AG04450 (cell line): Measurements from ENCODE around the gene LZTS3. TPM values are rescaled to one million over a fixed set of nuclear protein-coding genes. Genes with fewer than 3 reads are reported as not detected.

Experiments used
- CTCF ChIA-PET: fragments of 300-600, 350-600 bp; formaldehyde crosslinking; extraction: SDS; loops from one replicate; lab custom pipeline; 2022; ENCODE audit warnings: antibody characterized with exemption, inconsistent platforms; lab: Charles Lee
- POLR2A ChIA-PET: fragments of 350-600 bp; formaldehyde crosslinking; extraction: SDS; loops from one replicate; lab custom pipeline; 2021; ENCODE audit warnings: antibody characterized with exemption, inconsistent platforms; lab: Yijun Ruan, JAX
- DNase-seq: peaks from one replicate; pipeline ENCODE4 v3.0.0-alpha.2; 2011; ENCODE audit warnings: low read depth, low spot score
- H3K27ac ChIP-seq: one replicate; pipeline ENCODE4 v1.5.1; 2012; ENCODE audit warnings: low read depth, low read length, control low read depth
- H3K27me3 ChIP-seq: one replicate; pipeline ENCODE4 v1.6.0; 2012; ENCODE audit warnings: low read length; ENCODE audit not compliant: control insufficient read depth, insufficient read depth
- H3K4me3 ChIP-seq: 2 replicates; pipeline ENCODE4 v1.5.1; 2011; ENCODE audit warnings: mild to moderate bottlenecking, low read depth, low read length, control low read depth
- H3K9me3 ChIP-seq: 2 replicates; pipeline ENCODE4 v1.5.1; 2012; ENCODE audit warnings: low read length; ENCODE audit not compliant: control insufficient read depth, insufficient read depth
- polyA plus RNA-seq: library from polyadenylated mRNA; depleted of rRNA; stranded (reverse); fragments of >200 nt; gene quantifications from 2 replicates; pipeline ENCODE4 v1.2.3, GENCODE V29; 2011
- TF ChIP-seq, protein P1 (sequence below): IDR thresholded peaks from 2 replicates; pipeline ENCODE4 v1.5.1; 2011; ENCODE audit warnings: low read depth, low read length, control low read depth, inconsistent platforms

The LZTS3 gene
- polyA plus RNA-seq, 1 experiment, result 2.0 TPM

DNA sequence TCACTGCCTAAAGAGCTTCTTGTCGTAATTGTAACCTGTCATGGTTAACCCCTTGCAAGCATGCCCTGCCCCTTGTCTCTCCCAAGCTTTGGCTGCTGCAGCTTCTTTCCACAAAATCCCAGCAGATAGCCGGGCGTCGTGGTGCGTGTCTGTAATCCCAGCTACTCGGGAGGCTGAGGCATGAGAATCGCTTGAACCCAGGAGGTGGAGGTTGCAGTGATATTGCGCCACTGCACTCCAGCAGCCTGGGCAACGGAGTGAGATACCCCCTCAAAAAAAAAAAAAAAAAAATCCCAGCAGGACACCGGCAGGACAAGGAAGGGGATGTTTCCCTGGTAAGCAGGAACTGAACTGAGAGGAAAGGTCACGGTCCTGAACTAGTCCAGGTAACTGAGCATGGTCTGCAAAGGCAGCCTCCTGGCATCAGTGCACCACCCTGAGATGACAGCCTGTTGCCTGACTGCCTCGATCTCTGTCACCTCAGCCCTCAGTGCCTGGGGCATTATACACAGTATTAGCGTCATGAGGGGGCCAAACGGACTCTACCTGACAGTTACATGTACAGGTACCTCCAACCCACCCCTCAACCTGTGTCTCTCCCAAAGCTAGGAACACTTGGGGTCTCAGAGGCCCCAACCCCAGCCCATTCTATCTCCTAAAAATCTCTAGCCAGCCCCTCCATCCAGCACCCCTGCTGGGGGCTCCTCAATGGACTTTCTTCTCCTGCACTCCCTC lies 1.8 kb downstream of the LZTS3 start:
- TF ChIP-seq, protein P1, sequence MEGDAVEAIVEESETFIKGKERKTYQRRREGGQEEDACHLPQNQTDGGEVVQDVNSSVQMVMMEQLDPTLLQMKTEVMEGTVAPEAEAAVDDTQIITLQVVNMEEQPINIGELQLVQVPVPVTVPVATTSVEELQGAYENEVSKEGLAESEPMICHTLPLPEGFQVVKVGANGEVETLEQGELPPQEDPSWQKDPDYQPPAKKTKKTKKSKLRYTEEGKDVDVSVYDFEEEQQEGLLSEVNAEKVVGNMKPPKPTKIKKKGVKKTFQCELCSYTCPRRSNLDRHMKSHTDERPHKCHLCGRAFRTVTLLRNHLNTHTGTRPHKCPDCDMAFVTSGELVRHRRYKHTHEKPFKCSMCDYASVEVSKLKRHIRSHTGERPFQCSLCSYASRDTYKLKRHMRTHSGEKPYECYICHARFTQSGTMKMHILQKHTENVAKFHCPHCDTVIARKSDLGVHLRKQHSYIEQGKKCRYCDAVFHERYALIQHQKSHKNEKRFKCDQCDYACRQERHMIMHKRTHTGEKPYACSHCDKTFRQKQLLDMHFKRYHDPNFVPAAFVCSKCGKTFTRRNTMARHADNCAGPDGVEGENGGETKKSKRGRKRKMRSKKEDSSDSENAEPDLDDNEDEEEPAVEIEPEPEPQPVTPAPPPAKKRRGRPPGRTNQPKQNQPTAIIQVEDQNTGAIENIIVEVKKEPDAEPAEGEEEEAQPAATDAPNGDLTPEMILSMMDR, result no peak
- no peak for DNase-seq
- H3K9me3 ChIP-seq, result peaks cover 3% of the 10 kb centered on the region; the same call in 1 of the 2 replicates
- peaks cover 34% of the 10 kb centered on the region for H3K27me3 ChIP-seq
- CTCF ChIA-PET, result interaction anchor here (0.7 to 1.5 kb wide), 3 partner anchors 11 to 118 kb away, joined by 3 to 6 read pairs (median 5); no protein-coding TSS in a partner anchor
- no peak overlapping the region for H3K27ac ChIP-seq
- POLR2A ChIA-PET, result interaction anchor here (0.7 kb wide), 1 partner anchor 12 kb away, joined by 10 read pairs; no protein-coding TSS in a partner anchor
- H3K4me3 ChIP-seq, result no peak overlapping the region

DNA sequence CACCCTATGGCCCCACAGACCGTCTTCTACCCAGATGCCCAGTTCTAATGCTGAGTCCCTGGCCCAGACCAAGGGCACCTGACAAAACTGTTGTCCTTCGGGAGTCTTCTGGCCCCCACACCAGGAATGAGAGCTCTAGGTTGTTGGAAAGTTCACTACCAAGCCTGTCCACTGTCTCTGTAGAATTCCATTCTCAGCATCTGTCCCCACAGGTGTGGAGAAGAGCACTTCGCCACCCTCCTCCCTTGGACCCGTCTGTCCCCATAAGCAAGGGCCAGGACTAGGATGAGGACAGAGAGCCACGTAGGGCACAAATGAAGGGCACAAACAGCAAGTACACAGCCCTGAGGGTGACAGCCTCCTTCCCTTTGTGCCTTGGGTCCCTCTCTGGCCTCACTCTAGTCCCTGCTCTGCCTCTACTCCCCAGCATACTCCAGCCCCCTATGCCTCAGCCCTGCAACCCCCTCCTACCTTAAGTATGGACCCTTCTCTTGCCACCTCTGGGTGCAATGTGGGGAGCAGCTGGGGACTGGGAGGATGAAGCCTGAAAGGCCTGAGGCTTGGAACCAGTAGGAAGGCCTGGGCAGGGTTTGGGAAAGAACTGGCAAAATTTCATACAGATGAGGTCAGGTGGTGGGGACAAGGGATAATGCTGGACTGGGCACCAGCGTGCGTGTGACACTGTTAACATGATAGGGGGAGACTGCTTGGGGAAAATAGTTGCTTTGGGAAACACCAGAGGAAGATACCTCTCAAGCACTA lies 4.3 kb downstream of the LZTS3 start:
- TF ChIP-seq, protein P1, result no peak
- Histone ChIP-seq H3K27ac (no peak overlapping the region), H3K9me3 (peaks cover 3% of the 10 kb centered on the region; the same call in 1 of the 2 replicates), H3K4me3 (no peak overlapping the region), H3K27me3 (peaks cover 25% of the 10 kb centered on the region)
- DNase-seq, result no peak
- POLR2A ChIA-PET, result no interaction called here
- CTCF ChIA-PET, result no interaction called here

DNA sequence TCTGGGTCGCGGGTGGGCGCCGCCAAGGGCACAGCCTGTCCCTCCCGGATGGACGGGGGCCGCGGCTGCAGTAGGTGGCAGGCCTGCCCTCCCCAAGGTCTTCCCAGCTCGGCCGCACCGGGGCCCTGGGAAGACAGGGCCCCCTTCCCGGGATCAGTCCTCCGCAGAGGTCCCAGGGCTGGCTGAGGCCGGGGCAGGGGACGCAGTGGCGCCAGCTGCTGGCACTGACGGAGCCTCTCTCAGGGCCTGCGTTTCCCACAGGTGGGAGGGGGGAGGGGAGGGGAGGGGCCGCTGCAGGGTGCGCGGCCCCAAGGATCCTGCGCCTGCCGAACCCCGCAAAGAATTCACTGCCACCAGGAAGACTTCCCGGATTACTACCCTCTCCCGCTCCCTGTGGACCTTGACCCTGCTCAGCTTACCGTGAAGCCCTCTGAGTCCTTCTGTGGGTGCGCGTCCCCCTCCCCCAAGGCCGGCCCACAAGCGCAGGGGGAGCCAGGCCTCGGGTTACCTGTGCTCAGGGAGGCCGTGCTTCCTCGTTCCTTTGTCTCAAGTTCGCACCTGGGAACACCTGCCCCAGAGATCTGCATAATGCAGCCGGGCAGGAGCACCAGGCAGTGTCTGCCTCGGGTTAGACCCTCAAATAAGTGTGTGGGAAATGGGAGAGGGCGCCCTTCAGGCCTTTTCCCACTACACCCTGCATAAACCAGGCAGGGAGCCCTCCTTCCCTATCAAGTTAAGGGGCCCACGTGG lies 5.1 kb downstream of the LZTS3 start:
- ChIA-PET CTCF (no interaction called here), POLR2A (no interaction called here)
- DNase-seq, result no peak
- H3K9me3 ChIP-seq, result no peaks in the 10 kb centered on the region; the same call in 1 of the 2 replicates
- peaks cover 21% of the 10 kb centered on the region for H3K27me3 ChIP-seq
- TF ChIP-seq, protein P1, result no peak
- H3K27ac ChIP-seq, result no peak overlapping the region
- H3K4me3 ChIP-seq, result no peak overlapping the region

DNA sequence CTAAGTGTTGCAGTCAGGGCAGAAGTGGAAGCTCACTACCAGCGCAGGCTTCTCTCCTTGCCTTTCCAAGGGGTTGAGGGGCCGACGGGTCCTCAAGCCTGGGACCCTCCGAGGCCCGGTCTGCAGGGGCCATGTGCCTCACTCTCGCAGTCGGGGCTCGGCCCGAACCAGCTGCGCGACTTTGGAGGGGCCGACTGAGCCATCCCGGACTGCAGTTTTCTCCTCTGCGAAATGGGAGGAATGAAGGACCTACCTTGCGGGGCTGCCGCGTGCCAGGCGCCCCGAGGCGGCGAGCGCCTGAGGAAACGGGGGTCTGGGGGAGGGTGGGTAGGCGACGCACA lies 5.6 kb downstream of the LZTS3 start:
- Histone ChIP-seq H3K9me3 (no peaks in the 10 kb centered on the region), H3K27me3 (peaks cover 20% of the 10 kb centered on the region), H3K27ac (no peak overlapping the region), H3K4me3 (no peak overlapping the region)
- ChIA-PET POLR2A (no interaction called here), CTCF (no interaction called here)
- no peak for DNase-seq
- TF ChIP-seq, protein P1, result no peak
